Activated effector memory CD4-positive, alpha-beta T cell treated with Interleukin-2 at 50 U/mL for 16 hours (primary cell): ENCODE results near the gene DAPK1.
"Not testable (repeated sequence)": the region's sequence is repeated elsewhere in the genome, so short reads cannot be mapped to it uniquely, and the experiment has no call there.

Source experiments
- DNase-seq: peaks from one replicate; pipeline ENCODE4 v3.0.0-alpha.2; 2020

Gene DAPK1

DNA sequence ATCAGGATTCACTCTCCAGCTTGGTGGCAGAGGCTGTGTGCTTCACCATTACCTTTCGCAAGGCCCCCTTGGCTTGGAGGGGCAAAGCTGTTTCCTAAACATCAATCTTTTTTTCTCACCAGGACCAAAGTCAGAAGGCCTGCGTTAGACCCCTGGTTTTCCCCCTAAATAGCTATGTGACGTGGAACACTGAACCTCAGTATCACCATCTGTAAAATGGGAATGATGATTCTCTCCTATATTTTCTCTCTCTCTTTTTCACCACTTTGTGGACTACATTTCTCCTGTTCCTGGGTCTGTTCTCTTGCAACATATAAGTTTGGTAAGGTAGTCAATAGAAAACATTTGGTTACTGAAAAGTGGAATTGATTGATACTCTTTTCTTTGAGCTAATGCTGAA, 50.5 kb downstream of the DAPK1 start:
- no peak for DNase-seq

DNA sequence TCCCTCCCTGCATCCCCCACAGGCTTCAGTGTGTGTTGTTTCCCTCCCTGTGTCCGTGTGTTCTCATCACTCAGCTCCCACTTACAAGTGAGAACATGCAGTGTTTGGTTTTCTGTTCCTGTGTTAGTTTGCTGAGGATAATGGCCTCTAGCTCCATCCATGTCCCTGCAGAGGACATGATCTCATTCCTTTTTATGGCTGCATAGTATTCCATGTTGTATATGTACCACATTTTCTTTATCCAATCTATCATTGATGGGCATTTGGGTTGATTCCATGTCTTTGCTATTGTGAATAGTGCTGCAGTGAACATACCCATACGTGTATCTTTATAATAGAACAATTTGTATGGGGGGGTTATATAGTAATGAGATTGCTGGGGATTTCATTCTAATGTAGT, 51.4 kb downstream of the DAPK1 start:
- not testable (repeated sequence) for DNase-seq

DNA sequence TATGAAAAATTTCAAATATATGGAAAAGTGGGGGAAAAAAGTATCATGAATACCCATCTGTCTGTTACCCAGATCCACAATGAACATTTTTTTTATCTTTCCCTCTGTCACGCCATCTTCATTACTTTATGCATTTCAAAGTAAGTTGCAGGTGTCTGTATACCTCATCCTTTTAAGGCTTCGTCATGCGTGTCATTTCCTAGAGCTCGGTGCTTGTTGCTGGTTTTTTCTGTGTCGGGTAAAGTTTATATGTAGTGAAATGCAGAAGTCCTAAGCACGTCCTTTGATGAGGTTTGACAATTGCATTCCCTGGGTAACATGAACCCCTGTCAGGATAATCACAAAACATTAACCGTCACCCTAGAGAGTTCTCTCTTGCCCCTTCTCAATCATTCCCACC, 52.1 kb downstream of the DAPK1 start:
- DNase-seq, result no peak

DNA sequence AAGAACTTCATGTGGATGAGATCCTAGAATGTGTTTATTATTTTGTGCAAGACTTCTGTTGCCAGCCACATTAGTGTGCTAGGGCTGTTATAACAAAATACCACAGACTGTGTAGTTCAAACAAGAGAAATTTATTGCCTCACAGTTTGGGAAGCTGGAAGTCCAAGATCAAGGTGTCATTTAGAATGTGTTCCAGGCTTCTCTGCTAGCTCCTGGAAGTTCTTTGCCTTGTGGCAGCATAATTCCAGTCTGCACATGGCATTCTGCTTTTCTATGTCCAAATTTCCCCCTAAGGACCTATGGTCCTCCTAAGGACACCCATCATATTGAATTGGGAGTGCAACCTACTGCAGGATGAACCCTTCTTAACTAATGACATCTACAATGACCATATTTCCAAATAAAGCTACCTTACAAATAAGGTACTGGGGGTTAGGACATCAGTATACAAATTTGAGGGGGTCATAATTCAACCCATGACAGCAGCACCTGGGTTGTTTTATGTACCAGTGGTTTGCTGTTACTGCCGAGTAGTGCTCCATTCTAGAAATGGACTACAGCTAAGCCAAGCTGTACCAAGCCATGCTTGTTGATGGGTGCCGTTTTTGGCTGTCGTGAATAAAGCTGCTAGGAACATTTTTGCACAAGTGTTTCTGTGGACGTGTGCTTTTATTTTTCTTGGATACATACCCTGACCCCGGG, 52.7 kb downstream of the DAPK1 start:
- no peak for DNase-seq

DNA sequence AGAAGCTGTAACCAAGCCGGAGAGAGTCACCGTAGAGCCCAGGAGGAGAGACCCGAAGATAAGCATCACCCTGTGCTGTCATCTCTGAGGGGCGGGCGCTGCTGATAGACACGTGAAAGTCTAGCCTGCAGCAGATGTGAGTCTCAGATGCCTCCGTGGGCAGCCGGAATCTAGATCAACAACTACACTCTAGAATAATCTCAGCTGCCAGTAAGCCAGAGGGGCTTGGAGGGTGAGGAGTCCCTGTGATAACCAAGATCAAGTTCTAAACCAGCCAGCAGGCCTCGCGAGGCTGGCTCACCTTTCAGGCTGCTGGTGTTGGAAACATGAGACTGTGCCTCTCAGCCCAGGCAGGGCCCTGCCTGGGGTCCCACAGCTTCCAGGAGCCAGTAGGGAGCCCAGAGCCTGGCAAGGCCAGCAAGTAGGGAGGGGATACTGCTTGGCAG, 54.1 kb downstream of the DAPK1 start:
- DNase-seq, result no peak

DNA sequence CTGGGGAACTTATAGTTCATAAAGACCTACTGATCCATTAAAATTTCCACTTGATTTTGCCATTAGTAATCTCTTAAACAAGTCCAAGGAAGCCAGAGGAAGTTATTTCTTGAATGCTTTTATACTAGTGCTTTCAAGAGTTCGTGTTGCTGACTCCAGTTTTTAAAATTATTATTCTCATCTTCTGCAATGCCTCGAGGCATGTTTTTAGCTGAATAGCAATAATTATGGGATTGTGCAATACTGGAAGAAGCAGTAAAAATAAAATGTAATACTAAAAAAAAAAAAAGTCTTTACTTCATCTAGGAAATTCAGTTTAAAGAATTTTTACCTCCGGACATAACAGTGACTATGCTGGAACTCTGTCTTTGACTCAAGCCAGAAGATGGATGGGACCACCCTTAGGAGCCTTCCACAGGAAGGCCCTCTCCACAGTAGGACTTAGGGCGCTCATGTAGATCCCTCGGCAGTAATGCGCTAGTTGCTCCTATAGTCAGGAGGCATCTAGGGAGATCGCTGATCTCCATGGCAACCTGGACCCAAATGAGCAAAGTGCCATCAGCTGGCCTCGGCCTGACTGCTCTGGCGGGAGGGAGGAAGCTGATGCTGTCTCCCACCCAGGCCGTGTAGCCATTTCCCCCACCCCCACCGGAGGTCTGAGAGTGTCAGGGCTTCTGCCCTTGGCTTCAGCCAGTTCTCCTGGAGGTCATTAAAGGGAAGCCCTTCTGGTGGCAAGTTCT, 56.7 kb downstream of the DAPK1 start:
- DNase-seq, result no peak

DNA sequence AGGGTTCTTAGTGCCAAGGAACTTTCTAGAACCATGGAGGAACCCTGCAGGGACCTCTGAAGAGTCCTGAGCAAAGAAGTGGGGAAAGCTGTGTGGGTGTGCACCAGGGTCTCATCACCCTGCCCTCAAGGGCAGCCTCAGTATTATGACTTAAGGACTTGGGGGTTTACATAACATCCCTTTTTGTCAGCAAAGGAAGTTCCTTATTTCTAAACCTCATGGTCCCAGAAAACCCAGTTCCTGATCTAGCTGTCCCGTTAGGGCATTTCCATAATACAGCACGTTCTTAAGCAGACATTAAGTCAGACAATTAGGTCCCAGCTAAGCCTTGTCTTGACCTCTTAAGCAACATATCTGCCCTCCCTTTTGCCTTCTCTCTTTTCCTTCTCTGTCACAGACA, 57.3 kb downstream of the DAPK1 start:
- DNase-seq, result no peak

DNA sequence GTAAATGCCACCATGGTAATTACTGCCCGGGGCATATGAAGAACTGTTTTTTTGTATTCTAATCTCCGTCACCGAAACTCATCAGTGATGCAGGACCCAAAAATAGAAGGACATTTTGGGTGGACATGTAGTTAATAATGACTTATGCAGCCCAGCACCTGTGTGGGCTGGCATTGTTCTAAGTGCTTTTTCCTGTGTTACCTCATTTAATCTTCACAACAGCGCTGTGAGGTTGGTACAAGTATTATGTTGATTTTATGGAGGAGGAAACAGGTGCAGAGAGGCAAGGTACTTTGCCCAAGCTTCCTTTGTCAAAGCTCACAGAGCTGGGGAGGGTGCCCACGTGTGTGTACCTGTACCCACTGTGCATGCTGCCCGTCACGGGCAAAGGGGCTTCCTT, 58.4 kb downstream of the DAPK1 start:
- DNase-seq, result no peak

DNA sequence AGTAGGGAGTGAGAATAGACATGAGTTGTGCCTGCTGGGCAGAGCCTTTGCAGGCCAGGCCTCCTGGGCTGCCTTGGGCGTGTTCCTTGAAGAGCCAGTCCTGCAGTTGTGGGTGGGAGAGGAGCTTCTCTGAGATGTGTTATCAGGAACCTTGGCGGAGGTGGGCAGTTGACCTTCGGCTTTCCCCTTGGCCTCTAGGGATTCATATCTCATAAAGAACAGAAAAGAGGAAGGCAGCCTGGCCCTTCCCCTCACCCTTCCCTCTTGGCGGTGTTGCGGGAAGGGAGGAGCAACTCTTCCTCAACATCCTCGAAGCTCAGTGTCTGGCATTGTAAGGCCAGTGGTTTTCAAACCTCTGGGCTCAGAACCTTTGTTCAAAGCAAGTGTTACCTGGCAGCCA, 59.2 kb downstream of the DAPK1 start:
- DNase-seq, result no peak

GRCh38 chr9:87557996-87558395, 60.3 kb downstream of the DAPK1 start:
- no peak for DNase-seq

- DNase-seq, result no peak
These were observed 61.0 kb downstream of the DAPK1 start for GRCh38 chr9:87558606-87559190.

- no peak for DNase-seq
These were observed 64.4 kb downstream of the DAPK1 start for GRCh38 chr9:87562062-87562461.

GRCh38 chr9:87562530-87563170, 65.0 kb downstream of the DAPK1 start:
- no peak for DNase-seq

DNA sequence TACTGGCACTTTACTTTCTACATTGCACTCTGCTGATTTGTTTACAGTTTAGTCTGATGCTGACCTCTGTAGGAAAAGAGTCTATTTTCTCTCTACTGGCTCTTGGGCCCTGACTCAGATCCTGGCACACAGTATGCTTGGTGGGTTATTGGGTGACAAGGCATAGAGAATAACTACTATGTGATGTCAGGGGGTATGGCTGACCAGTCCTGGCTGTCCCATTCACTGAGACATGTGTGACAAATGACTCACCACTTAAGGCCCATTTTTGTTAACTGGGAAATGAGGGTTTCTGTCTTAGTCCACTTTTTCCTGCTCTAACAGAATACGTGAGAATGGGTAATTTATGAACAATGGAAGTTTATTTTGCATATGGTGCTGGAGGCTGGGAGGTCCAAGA, 66.4 kb downstream of the DAPK1 start:
- DNase-seq, result no peak

DNA sequence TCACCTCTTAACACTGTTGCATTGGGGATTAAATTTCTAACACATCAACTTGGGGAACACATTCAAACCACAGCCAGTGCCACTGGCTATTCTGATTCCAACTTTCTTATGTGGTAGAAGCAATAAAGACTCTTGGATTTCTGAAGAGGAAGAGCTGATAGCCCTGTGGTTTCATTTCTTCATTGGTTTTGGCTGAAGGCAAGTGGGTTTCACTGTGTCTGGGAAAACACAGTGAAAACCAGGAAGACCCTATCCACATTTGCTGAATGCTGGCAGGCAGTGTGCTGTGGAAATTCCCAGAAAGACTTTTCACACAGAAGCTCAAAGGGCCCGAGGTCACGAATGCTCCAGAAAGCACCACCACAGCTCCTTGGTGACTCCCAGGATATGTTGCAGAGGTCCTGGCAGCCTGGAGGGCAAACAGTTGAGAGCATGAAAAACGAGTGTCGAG, 67.1 kb downstream of the DAPK1 start:
- DNase-seq, result no peak

DNA sequence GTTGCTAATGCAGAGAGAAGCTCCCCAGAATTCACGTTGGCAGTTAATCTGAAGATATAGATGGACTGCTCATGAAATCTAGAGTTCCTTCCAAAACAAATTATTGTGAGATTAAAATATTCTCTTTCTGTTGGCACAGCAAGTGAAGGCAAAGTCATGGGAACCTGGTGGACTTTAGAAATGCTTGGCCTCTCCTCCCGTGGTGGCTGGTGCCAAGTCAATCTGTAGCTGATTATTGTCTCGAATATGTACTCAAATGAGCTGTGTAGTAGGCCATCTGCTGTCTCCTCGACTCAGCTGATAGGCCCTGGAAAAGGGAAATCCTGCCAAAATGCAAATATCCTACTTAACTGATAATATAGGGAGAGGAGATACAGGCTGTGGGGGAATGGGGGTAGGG, 69.3 kb downstream of the DAPK1 start:
- no peak for DNase-seq

DNA sequence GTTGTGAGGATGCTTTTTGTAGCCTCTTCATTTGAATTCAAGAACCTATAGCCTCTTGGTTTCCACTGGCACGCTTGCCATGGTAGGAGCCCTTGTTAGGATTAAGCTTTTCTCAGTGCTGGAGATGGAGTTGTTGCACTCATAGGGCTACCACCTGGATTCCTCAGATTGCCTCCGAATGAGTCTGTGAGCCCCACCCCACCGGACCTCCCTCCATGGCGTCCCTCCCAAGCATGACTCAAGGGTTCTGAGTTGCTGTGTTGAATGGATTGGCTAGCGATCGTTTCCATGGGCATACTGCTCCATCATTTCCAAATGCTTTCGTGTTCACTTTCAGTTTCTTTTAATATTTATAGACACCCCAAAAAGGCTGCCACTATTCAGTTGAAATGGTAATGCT, 69.9 kb downstream of the DAPK1 start:
- DNase-seq, result no peak

DNA sequence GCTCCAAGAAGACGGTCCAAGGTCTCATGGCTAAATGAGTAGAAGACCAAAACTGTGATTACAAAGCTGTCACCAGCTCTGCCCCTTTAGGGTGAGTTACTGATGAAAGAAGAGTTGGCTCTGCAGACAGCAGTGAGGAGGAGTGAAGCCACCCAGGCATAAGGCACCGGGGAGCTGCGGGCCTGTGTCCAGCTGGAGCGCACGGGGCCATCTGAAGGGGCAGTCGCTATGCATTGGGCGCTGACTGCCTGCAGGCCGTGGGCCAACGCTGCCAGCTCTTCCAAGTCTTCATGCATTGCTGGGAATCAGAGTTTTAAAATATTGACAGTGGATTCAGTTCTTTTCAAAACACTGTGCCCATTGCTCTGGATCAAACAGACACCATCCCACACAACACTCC, 70.3 kb downstream of the DAPK1 start:
- no peak for DNase-seq

DNA sequence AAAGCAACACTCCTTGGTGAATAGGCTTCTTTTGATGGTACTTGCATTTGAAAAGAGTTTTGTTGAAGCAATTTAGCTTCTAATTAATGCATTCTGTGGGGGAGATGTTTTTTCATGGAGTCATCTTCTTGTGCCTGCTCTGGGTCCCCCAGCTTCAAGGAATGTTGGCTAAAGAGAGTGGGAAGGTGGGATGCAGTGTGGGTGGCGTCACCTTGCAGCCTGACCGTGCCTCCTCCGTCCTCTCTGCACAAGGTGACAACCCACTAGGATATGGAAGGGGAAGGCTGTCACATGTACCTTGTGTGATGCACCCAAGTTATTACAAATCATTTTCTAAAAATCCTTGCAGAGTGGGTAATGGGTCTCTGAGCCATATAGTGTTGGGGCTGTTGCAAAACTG, 70.7 kb downstream of the DAPK1 start:
- no peak for DNase-seq

GRCh38 chr9:87569008-87569509, 71.4 kb downstream of the DAPK1 start:
- DNase-seq, result no peak

GRCh38 chr9:87569518-87569917, 71.9 kb downstream of the DAPK1 start:
- DNase-seq, result no peak

DNA sequence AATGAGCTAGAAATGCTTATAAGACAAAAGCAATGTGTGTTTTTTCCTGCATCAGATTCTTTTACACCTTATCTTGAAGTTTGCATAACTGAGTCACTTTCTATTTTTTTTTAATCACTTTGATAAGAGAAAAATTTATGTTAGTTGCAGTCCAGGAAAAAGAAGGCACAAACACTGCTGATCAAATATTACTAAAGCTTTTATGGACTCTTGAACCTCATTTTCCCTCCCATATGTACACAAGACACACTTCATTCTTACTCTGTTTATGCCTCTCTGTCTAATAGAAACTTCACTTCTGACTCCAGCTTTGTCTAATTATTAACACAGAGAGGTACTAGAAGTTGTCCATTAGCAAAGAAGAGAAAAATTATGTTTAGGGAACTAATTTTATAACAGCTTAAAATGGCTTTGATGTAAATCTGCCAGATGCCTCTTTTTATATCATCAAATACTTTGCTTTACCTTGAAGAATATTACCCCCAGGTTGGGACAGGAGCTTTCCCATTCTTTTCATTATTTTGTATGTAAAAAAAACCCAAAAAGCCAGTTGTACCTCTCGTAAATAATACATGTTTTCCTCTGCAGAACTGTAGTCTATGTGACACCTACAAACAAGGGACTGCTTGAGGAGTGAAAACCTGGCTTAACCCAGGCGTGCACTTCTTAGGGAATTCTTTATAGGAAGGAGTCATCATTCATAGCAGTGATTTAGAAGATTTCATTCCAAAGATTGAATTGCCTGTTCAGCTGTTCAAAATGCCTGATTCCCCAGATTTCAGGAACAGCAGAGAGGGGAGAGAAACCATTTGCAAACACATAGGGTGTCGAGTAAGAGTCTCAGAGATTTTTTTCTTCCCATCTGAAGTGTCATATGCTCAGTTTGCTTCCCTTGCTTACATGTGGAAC, 72.6 kb downstream of the DAPK1 start:
- DNase-seq, result no peak
